Measurements from ENCODE around the gene PAIP1. TPM values are rescaled to one million over a fixed set of nuclear protein-coding genes. Genes with fewer than 3 reads are reported as not detected.

PAIP1 gene
- total RNA-seq, 2 experiments from 2014 or later: 44.2 to 69.2 TPM

- Histone ChIP-seq H3K36me3 (ENCODE audit: insufficient read depth, low read length) (peaks cover 94% of the 10 kb centered on the region), H3K79me2 (ENCODE audit: insufficient read depth, low read depth, low read length) (peaks cover 29% of the 10 kb centered on the region; the same call in 1 of the 2 replicates), H3K4me1 (ENCODE audit: insufficient read depth, low read length, poor library complexity, severe bottlenecking) (no peaks in the 10 kb centered on the region), H3K4me2 (ENCODE audit: low read length) (no peak overlapping the region), H4K20me1 (ENCODE audit: insufficient read depth, low read length) (peaks cover 7% of the 10 kb centered on the region; the same call in 1 of the 2 replicates), H3K27ac (ENCODE audit: low read depth, low read length, poor library complexity, severe bottlenecking) (no peak overlapping the region), H2AFZ (ENCODE audit: low read length) (no peak overlapping the region), H3K9me3 (ENCODE audit: low read length) (no peaks in the 10 kb centered on the region), H3K9me2 (ENCODE audit: insufficient read depth, low read length) (no peaks in the 10 kb centered on the region), H3K4me3 (ENCODE audit: low read depth, low read length, poor library complexity, severe bottlenecking) (no peak overlapping the region)
- POLR2A ChIA-PET: interaction anchor here (0.7 to 1.4 kb wide), 5 partner anchors 15 to 63 kb away, joined by 3 to 8 read pairs (median 3); partner anchors contain the start of genes C5orf34 and TMEM267
- BruUV-seq (replicated peaks): no TSS peak
- no peak for TF ChIP-seq EZH2phosphoT487 (IDR thresholded peaks at IDR 0.05; ENCODE audit: borderline replicate concordance, low read depth, low read length)
- no peak for TF ChIP-seq CTCF (conservative IDR thresholded peaks at IDR 0.05; ENCODE audit: low read length)
- CTCF ChIA-PET (ENCODE audit: unreplicated experiment): no interaction called here
- intact Hi-C loops (cut with micrococcal nuclease; ENCODE audit: unreplicated experiment): no loop called here
- no peak for DNase-seq (ENCODE audit: low spot score)
Measured at GRCh38 chr5:43547532-43547931, 9.3 kb downstream of the PAIP1 start.

GRCh38 chr5:43543434-43543833 is 13.4 kb downstream of the PAIP1 start:
- Histone ChIP-seq H2AFZ (ENCODE audit: low read length) (no peak overlapping the region), H4K20me1 (ENCODE audit: insufficient read depth, low read length) (no peaks in the 10 kb centered on the region), H3K9me2 (ENCODE audit: insufficient read depth, low read length) (no peaks in the 10 kb centered on the region), H3K4me2 (ENCODE audit: low read length) (no peak overlapping the region), H3K4me1 (ENCODE audit: insufficient read depth, low read length, poor library complexity, severe bottlenecking) (no peaks in the 10 kb centered on the region), H3K9me3 (ENCODE audit: low read length) (no peaks in the 10 kb centered on the region), H3K4me3 (ENCODE audit: low read depth, low read length, poor library complexity, severe bottlenecking) (no peak overlapping the region), H3K79me2 (ENCODE audit: insufficient read depth, low read depth, low read length) (peaks cover under 1% of the 10 kb centered on the region; the same call in 1 of the 2 replicates), H3K27ac (ENCODE audit: low read depth, low read length, poor library complexity, severe bottlenecking) (no peak overlapping the region), H3K36me3 (ENCODE audit: insufficient read depth, low read length) (peaks cover 95% of the 10 kb centered on the region)
- no TSS peak for BruUV-seq (replicated peaks)
- DNase-seq (ENCODE audit: low spot score): no peak
- intact Hi-C loops (cut with micrococcal nuclease; ENCODE audit: unreplicated experiment): no loop called here
- no peak for TF ChIP-seq EZH2phosphoT487 (IDR thresholded peaks at IDR 0.05; ENCODE audit: borderline replicate concordance, low read depth, low read length)
- TF ChIP-seq CTCF (conservative IDR thresholded peaks at IDR 0.05; ENCODE audit: low read length): no peak
- POLR2A ChIA-PET: interaction anchor here (3.0 to 6.6 kb wide), 2 partner anchors 11 to 60 kb away, joined by 9 to 57 read pairs; partner anchors contain the start of gene NNT
- CTCF ChIA-PET (ENCODE audit: unreplicated experiment): no interaction called here

- no peaks in the 10 kb centered on the region for H3K9me3 ChIP-seq (ENCODE audit: low read length)
- no peaks in the 10 kb centered on the region; the same call in 1 of the 2 replicates for H3K79me2 ChIP-seq (ENCODE audit: insufficient read depth, low read depth, low read length)
- H2AFZ ChIP-seq (ENCODE audit: low read length): no peak overlapping the region
- H3K9me2 ChIP-seq (ENCODE audit: insufficient read depth, low read length): no peaks in the 10 kb centered on the region
- POLR2A ChIA-PET: interaction anchor here (0.7 to 6.6 kb wide), 5 partner anchors 14 to 518 kb away, joined by 3 to 57 read pairs (median 4); no protein-coding TSS in a partner anchor
- intact Hi-C loops (cut with micrococcal nuclease; ENCODE audit: unreplicated experiment): no loop called here
- H4K20me1 ChIP-seq (ENCODE audit: insufficient read depth, low read length): no peaks in the 10 kb centered on the region
- H3K27ac ChIP-seq (ENCODE audit: low read depth, low read length, poor library complexity, severe bottlenecking): no peak overlapping the region
- CTCF ChIA-PET (ENCODE audit: unreplicated experiment): no interaction called here
- no peaks in the 10 kb centered on the region for H3K4me1 ChIP-seq (ENCODE audit: insufficient read depth, low read length, poor library complexity, severe bottlenecking)
- H3K4me2 ChIP-seq (ENCODE audit: low read length): no peak overlapping the region
- H3K4me3 ChIP-seq (ENCODE audit: low read depth, low read length, poor library complexity, severe bottlenecking): no peak overlapping the region
- peaks cover 94% of the 10 kb centered on the region for H3K36me3 ChIP-seq (ENCODE audit: insufficient read depth, low read length)
- no TSS peak for BruUV-seq (replicated peaks)
- TF ChIP-seq CTCF (conservative IDR thresholded peaks at IDR 0.05; ENCODE audit: low read length): no peak
- TF ChIP-seq EZH2phosphoT487 (IDR thresholded peaks at IDR 0.05; ENCODE audit: borderline replicate concordance, low read depth, low read length): no peak
- no peak for DNase-seq (ENCODE audit: low spot score)
Measured at GRCh38 chr5:43540746-43541145, 16.1 kb downstream of the PAIP1 start.

All from OCI-LY7 (cell line).